ENCODE measurements around the gene CCDC106.

The CCDC106 gene

DNA sequence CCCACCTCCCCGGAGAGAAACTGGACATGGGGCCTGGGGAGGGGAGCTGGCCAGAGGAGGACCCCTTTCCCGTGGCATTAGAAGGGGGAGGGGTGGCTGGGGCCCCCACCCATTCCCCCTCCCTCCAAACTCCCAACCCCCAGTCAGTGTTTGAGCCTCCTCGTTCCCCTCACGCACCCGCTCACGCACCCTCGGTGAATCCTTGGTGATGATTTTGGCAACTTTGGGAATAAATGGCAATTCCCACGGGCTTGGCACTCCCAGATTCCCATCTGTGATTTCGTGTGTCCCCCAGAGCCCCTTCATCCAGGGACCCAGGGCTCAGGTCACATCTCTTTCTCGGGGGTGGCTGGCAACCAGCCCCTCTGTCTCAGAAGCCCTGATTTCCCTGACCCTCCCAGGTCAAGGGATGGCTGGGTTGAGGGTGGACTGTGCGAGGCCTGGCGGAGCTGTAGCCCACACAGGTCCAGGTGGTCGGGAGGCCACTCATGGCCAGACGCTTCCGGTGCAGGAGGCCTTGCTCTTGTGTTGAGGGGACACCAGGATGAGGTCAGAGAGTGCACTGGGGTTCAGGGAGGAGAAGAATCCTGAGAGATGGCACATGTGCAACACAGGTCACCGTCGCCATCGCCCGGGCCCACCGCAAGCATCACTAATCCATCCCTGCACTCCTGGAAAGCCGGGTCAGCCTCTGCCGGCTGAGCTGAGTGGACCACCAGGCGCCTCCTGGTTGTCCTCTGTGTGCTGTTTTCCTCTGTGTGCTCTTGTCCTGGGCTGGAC is 47.7 kb downstream of the CCDC106 start:
- H3K4me3 ChIP-seq (ENCODE audit: low read length, poor library complexity, severe bottlenecking), result no peak overlapping the region
- no peaks in the 10 kb centered on the region for H3K9me3 ChIP-seq (ENCODE audit: insufficient read depth, low read depth, low read length)
- no peaks in the 10 kb centered on the region for H3K4me1 ChIP-seq (ENCODE audit: insufficient read depth, low read length, poor library complexity, severe bottlenecking)
- TF ChIP-seq CTCF (conservative IDR thresholded peaks at IDR 0.05; ENCODE audit: low read length) (no peak), EZH2phosphoT487 (IDR thresholded peaks at IDR 0.05; ENCODE audit: borderline replicate concordance) (no peak)
- no peak overlapping the region for H2AFZ ChIP-seq (ENCODE audit: low read length)
- H3F3A ChIP-seq (ENCODE audit: low read depth), result no peaks in the 10 kb centered on the region
- no peak overlapping the region for H3K9ac ChIP-seq (ENCODE audit: low read depth, low read length, poor library complexity, severe bottlenecking)
- no peaks in the 10 kb centered on the region for H3K79me2 ChIP-seq (ENCODE audit: insufficient read depth, low read length)
- H3K9me2 ChIP-seq (replicated peaks; ENCODE audit: low read depth, low read length), result no peaks in the 10 kb centered on the region
- no peaks in the 10 kb centered on the region for H4K20me1 ChIP-seq (ENCODE audit: insufficient read depth, low read length, poor library complexity, severe bottlenecking)
- peaks cover 57% of the 10 kb centered on the region; the same call in 1 of the 2 replicates for H3K36me3 ChIP-seq (ENCODE audit: insufficient read depth, low read length)
- H3K27me3 ChIP-seq (ENCODE audit: insufficient read depth, low read length, poor library complexity, severe bottlenecking), result no peaks in the 10 kb centered on the region
- no peak overlapping the region for H3K4me2 ChIP-seq (ENCODE audit: low read depth, low read length, poor library complexity, severe bottlenecking)

GRCh38 chr19:55696301-55697068 is 48.5 kb downstream of the CCDC106 start:
- no peaks in the 10 kb centered on the region for H3K27me3 ChIP-seq (ENCODE audit: insufficient read depth, low read length, poor library complexity, severe bottlenecking)
- TF ChIP-seq CTCF (conservative IDR thresholded peaks at IDR 0.05; ENCODE audit: low read length), result no peak
- TF ChIP-seq EZH2phosphoT487 (IDR thresholded peaks at IDR 0.05; ENCODE audit: borderline replicate concordance), result no peak
- H3K9me2 ChIP-seq (replicated peaks; ENCODE audit: low read depth, low read length), result no peaks in the 10 kb centered on the region
- H3F3A ChIP-seq (ENCODE audit: low read depth), result no peaks in the 10 kb centered on the region
- no peak overlapping the region for H3K4me2 ChIP-seq (ENCODE audit: low read depth, low read length, poor library complexity, severe bottlenecking)
- H3K9me3 ChIP-seq (ENCODE audit: insufficient read depth, low read depth, low read length), result no peaks in the 10 kb centered on the region
- H4K20me1 ChIP-seq (ENCODE audit: insufficient read depth, low read length, poor library complexity, severe bottlenecking), result no peaks in the 10 kb centered on the region
- no peak overlapping the region for H2AFZ ChIP-seq (ENCODE audit: low read length)
- no peaks in the 10 kb centered on the region for H3K4me1 ChIP-seq (ENCODE audit: insufficient read depth, low read length, poor library complexity, severe bottlenecking)
- H3K4me3 ChIP-seq (ENCODE audit: low read length, poor library complexity, severe bottlenecking), result no peak overlapping the region
- no peak overlapping the region for H3K9ac ChIP-seq (ENCODE audit: low read depth, low read length, poor library complexity, severe bottlenecking)
- H3K79me2 ChIP-seq (ENCODE audit: insufficient read depth, low read length), result no peaks in the 10 kb centered on the region
- H3K36me3 ChIP-seq (ENCODE audit: insufficient read depth, low read length), result peaks cover 50% of the 10 kb centered on the region; the same call in 1 of the 2 replicates

GRCh38 chr19:55697069-55697440 is 49.0 kb downstream of the CCDC106 start:
- no peak overlapping the region for H2AFZ ChIP-seq (ENCODE audit: low read length)
- no peak overlapping the region for H3K4me3 ChIP-seq (ENCODE audit: low read length, poor library complexity, severe bottlenecking)
- no peaks in the 10 kb centered on the region for H3K9me2 ChIP-seq (replicated peaks; ENCODE audit: low read depth, low read length)
- TF ChIP-seq CTCF (conservative IDR thresholded peaks at IDR 0.05; ENCODE audit: low read length) (no peak), EZH2phosphoT487 (IDR thresholded peaks at IDR 0.05; ENCODE audit: borderline replicate concordance) (no peak)
- no peaks in the 10 kb centered on the region for H3K9me3 ChIP-seq (ENCODE audit: insufficient read depth, low read depth, low read length)
- H3K4me1 ChIP-seq (ENCODE audit: insufficient read depth, low read length, poor library complexity, severe bottlenecking), result no peaks in the 10 kb centered on the region
- peaks cover 44% of the 10 kb centered on the region; the same call in 1 of the 2 replicates for H3K36me3 ChIP-seq (ENCODE audit: insufficient read depth, low read length)
- no peaks in the 10 kb centered on the region for H3K27me3 ChIP-seq (ENCODE audit: insufficient read depth, low read length, poor library complexity, severe bottlenecking)
- H3K4me2 ChIP-seq (ENCODE audit: low read depth, low read length, poor library complexity, severe bottlenecking), result no peak overlapping the region
- H4K20me1 ChIP-seq (ENCODE audit: insufficient read depth, low read length, poor library complexity, severe bottlenecking), result no peaks in the 10 kb centered on the region
- H3K79me2 ChIP-seq (ENCODE audit: insufficient read depth, low read length), result no peaks in the 10 kb centered on the region
- no peak overlapping the region for H3K9ac ChIP-seq (ENCODE audit: low read depth, low read length, poor library complexity, severe bottlenecking)
- H3F3A ChIP-seq (ENCODE audit: low read depth), result no peaks in the 10 kb centered on the region

Data from Loucy (cell line).